Nephron progenitor cell (in vitro differentiated cells): ENCODE results near the gene TUBB3.

ENCODE experiments used
- DNase-seq: peaks from one replicate; pipeline ENCODE4 v3.0.0; 2021
- H3K27ac Mint-ChIP-seq: 2 replicates; pipeline ENCODE4 v1.8.0; 2021; ENCODE audit warnings: mild to moderate bottlenecking, moderate library complexity, mixed read lengths
- H3K27me3 Mint-ChIP-seq: 2 replicates; pipeline ENCODE4 v1.8.0; 2021; ENCODE audit warnings: mild to moderate bottlenecking, low read depth, mixed read lengths; ENCODE audit not compliant: poor library complexity
- H3K36me3 Mint-ChIP-seq: 2 replicates; pipeline ENCODE4 v1.8.0; 2021; ENCODE audit warnings: low read depth, mixed read lengths
- H3K4me1 Mint-ChIP-seq: 2 replicates; pipeline ENCODE4 v1.8.0; 2021; ENCODE audit warnings: mixed read lengths
- H3K4me3 Mint-ChIP-seq: 2 replicates; pipeline ENCODE4 v1.8.0; 2021; ENCODE audit warnings: mild to moderate bottlenecking, moderate library complexity, mixed read lengths
- H3K9me3 Mint-ChIP-seq: 2 replicates; pipeline ENCODE4 v1.8.0; 2021; ENCODE audit warnings: mild to moderate bottlenecking, moderate library complexity, mixed read lengths
- CTCF ChIP-seq: fragments of 200-600 bp; sonication (generic); IDR thresholded peaks from 2 replicates; pipeline ENCODE4 v1.5.0; 2021; ENCODE audit warnings: antibody characterized with exemption

TUBB3 gene

GRCh38 chr16:89923640-89924296, 626 bp downstream of the TUBB3 start:
- Mint-ChIP-seq H3K4me3 (peak overlapping the region; percentile 79), H3K4me1 (peaks cover 38% of the 10 kb centered on the region), H3K9me3 (no peaks in the 10 kb centered on the region), H3K36me3 (no peaks in the 10 kb centered on the region), H3K27me3 (no peaks in the 10 kb centered on the region), H3K27ac (no peak overlapping the region)
- peak; percentile 61 for DNase-seq
- no peak for TF ChIP-seq CTCF

- no peak overlapping the region for H3K27ac Mint-ChIP-seq
- no peak for TF ChIP-seq CTCF
- no peaks in the 10 kb centered on the region for H3K9me3 Mint-ChIP-seq
- H3K4me1 Mint-ChIP-seq: peaks cover 36% of the 10 kb centered on the region
- peak; percentile 80 for DNase-seq
- peaks cover 4% of the 10 kb centered on the region for H3K36me3 Mint-ChIP-seq
- no peaks in the 10 kb centered on the region for H3K27me3 Mint-ChIP-seq
- H3K4me3 Mint-ChIP-seq: peak overlapping the region; percentile 79
Measured at GRCh38 chr16:89924297-89924924, 1.3 kb downstream of the TUBB3 start.

- TF ChIP-seq CTCF: no peak
- Mint-ChIP-seq H3K27me3 (no peaks in the 10 kb centered on the region), H3K4me3 (peak overlapping the region; percentile 79), H3K27ac (no peak overlapping the region), H3K4me1 (peaks cover 31% of the 10 kb centered on the region), H3K36me3 (peaks cover 9% of the 10 kb centered on the region), H3K9me3 (no peaks in the 10 kb centered on the region)
- no peak for DNase-seq
Measured at GRCh38 chr16:89924925-89925307, 1.8 kb downstream of the TUBB3 start.

- no peak for DNase-seq
- no peak for TF ChIP-seq CTCF
- Mint-ChIP-seq H3K27me3 (no peaks in the 10 kb centered on the region), H3K4me3 (peak overlapping the region; percentile 79), H3K9me3 (no peaks in the 10 kb centered on the region), H3K4me1 (peaks cover 24% of the 10 kb centered on the region), H3K27ac (no peak overlapping the region), H3K36me3 (peaks cover 15% of the 10 kb centered on the region)
Measured at GRCh38 chr16:89925596-89926079, 2.5 kb downstream of the TUBB3 start.

GRCh38 chr16:89931305-89931896, 8.3 kb downstream of the TUBB3 start:
- Mint-ChIP-seq H3K9me3 (no peaks in the 10 kb centered on the region), H3K27me3 (peaks cover 6% of the 10 kb centered on the region), H3K27ac (peak overlapping the region; percentile 64), H3K4me3 (no peak overlapping the region), H3K36me3 (peaks cover 62% of the 10 kb centered on the region), H3K4me1 (no peaks in the 10 kb centered on the region)
- no peak for TF ChIP-seq CTCF
- no peak for DNase-seq
